Loucy (cell line): ENCODE data around the gene PHIP.

Experiments used
- H2AFZ ChIP-seq: fragments of 200-600 bp; sonication (generic); 2 replicates; pipeline ENCODE4 v1.6.0; 2016; ENCODE audit warnings: antibody characterized with exemption, mild to moderate bottlenecking, low read length, moderate library complexity
- H3F3A ChIP-seq: fragments of 200-600 bp; 2 replicates; pipeline ENCODE4 v1.6.0; 2016; ENCODE audit warnings: antibody characterized with exemption, low read depth, mild to moderate bottlenecking
- H3K27me3 ChIP-seq: fragments of 200-600 bp; sonication (generic); 2 replicates; pipeline ENCODE4 v1.6.1; 2014; ENCODE audit warnings: low read length, mild to moderate bottlenecking; ENCODE audit not compliant: insufficient read depth, poor library complexity, severe bottlenecking
- H3K36me3 ChIP-seq: fragments of 200-600 bp; sonication (generic); 2 replicates; pipeline ENCODE4 v1.6.1; 2016; ENCODE audit warnings: low read length; ENCODE audit not compliant: insufficient read depth
- H3K4me1 ChIP-seq: fragments of 200-600 bp; sonication (generic); 2 replicates; pipeline ENCODE4 v1.5.1; 2014; ENCODE audit warnings: low read length, mild to moderate bottlenecking; ENCODE audit not compliant: insufficient read depth, poor library complexity, severe bottlenecking
- H3K4me2 ChIP-seq: fragments of 200-600 bp; sonication (generic); 2 replicates; pipeline ENCODE4 v1.6.0; 2014; ENCODE audit warnings: antibody characterized with exemption, low read length, low read depth, mild to moderate bottlenecking; ENCODE audit not compliant: poor library complexity, severe bottlenecking
- H3K4me3 ChIP-seq: fragments of 200-600 bp; sonication (generic); 2 replicates; pipeline ENCODE4 v1.5.1; 2014; ENCODE audit warnings: low read length, mild to moderate bottlenecking, mixed read lengths; ENCODE audit not compliant: poor library complexity, severe bottlenecking
- H3K79me2 ChIP-seq: fragments of 200-600 bp; sonication (generic); 2 replicates; pipeline ENCODE4 v1.6.1; 2014; ENCODE audit warnings: low read length; ENCODE audit not compliant: insufficient read depth
- H3K9ac ChIP-seq: fragments of 200-600 bp; sonication (generic); 2 replicates; pipeline ENCODE4 v1.6.0; 2014; ENCODE audit warnings: mild to moderate bottlenecking, low read depth, low read length, moderate library complexity; ENCODE audit not compliant: poor library complexity, severe bottlenecking
- H3K9me2 ChIP-seq: fragments of 200-600 bp; sonication (generic); replicated peaks from 2 replicates; pipeline ENCODE4 v1.6.1; 2016; ENCODE audit warnings: low read depth, low read length, mixed read lengths
- H3K9me3 ChIP-seq: fragments of 200-600 bp; sonication (generic); 2 replicates; pipeline ENCODE4 v1.6.1; 2014; ENCODE audit warnings: mild to moderate bottlenecking, antibody characterized with exemption, low read length, low read depth; ENCODE audit not compliant: insufficient read depth
- H4K20me1 ChIP-seq: fragments of 200-600 bp; sonication (generic); 2 replicates; pipeline ENCODE4 v1.6.0; 2014; ENCODE audit warnings: antibody characterized with exemption, low read length, mild to moderate bottlenecking; ENCODE audit not compliant: insufficient read depth, poor library complexity, severe bottlenecking
- EZH2phosphoT487 ChIP-seq: fragments of 200-600 bp; IDR thresholded peaks from 2 replicates; pipeline ENCODE4 v1.6.1; 2018; ENCODE audit warnings: antibody characterized with exemption, mild to moderate bottlenecking, moderate library complexity, borderline replicate concordance
- TF ChIP-seq, protein P1 (sequence below): fragments of 200-600 bp; sonication (generic); conservative IDR thresholded peaks from 2 replicates; pipeline ENCODE4 v1.5.1; 2014; ENCODE audit warnings: mild to moderate bottlenecking, antibody characterized with exemption, low read length

PHIP gene

DNA sequence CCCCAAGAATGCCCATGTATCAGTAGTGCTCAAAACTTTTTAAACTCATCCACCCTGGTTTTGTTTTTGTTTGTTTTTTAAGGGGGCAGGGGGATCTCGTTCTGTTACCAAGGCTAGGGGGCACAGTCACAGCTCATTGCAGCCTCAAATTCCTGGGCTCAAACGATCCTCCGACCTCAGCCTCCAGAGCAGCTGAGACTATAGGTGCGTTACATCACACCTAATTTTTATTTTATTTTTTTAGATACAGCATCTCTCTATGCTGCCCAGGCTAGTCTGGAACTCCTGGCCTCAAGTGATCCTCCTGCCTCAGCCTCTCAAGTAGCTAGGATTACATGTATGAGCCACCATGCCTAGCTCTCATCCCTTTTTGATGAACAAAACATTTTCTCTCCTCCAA is 11.2 kb downstream of the PHIP start:
- peaks cover 85% of the 10 kb centered on the region for H4K20me1 ChIP-seq
- no peak overlapping the region for H2AFZ ChIP-seq
- no peaks in the 10 kb centered on the region for H3K9me2 ChIP-seq
- H3K79me2 ChIP-seq: peaks cover 96% of the 10 kb centered on the region
- peaks cover 1% of the 10 kb centered on the region; the same call in 1 of the 2 replicates for H3K36me3 ChIP-seq
- no peak overlapping the region for H3K4me3 ChIP-seq
- no peaks in the 10 kb centered on the region for H3K27me3 ChIP-seq
- peak overlapping the region; percentile 18 for H3K4me2 ChIP-seq
- no peaks in the 10 kb centered on the region for H3F3A ChIP-seq
- TF ChIP-seq, protein P1, sequence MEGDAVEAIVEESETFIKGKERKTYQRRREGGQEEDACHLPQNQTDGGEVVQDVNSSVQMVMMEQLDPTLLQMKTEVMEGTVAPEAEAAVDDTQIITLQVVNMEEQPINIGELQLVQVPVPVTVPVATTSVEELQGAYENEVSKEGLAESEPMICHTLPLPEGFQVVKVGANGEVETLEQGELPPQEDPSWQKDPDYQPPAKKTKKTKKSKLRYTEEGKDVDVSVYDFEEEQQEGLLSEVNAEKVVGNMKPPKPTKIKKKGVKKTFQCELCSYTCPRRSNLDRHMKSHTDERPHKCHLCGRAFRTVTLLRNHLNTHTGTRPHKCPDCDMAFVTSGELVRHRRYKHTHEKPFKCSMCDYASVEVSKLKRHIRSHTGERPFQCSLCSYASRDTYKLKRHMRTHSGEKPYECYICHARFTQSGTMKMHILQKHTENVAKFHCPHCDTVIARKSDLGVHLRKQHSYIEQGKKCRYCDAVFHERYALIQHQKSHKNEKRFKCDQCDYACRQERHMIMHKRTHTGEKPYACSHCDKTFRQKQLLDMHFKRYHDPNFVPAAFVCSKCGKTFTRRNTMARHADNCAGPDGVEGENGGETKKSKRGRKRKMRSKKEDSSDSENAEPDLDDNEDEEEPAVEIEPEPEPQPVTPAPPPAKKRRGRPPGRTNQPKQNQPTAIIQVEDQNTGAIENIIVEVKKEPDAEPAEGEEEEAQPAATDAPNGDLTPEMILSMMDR: no peak
- no peak for TF ChIP-seq EZH2phosphoT487
- H3K4me1 ChIP-seq: peaks cover 18% of the 10 kb centered on the region
- H3K9me3 ChIP-seq: no peaks in the 10 kb centered on the region
- H3K9ac ChIP-seq: no peak overlapping the region

DNA sequence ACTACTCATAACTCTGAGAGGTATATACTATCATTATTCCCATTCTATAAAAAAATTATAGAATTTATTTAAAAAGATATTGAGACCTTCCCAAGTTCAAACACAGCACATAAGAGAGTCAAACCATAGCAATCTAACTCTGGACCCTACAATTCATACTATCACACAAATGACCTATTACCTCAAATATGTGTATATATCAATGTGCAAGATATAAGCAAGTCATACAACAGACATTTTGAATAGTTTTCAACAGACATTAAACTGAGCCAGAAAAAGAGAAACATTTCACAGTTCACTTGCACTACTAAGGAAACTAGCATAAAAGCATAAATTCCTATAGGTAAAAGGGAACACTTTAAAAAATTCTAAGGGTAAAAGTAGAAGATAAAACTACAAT is 11.7 kb downstream of the PHIP start:
- no peaks in the 10 kb centered on the region for H3F3A ChIP-seq
- H3K79me2 ChIP-seq: peaks cover 94% of the 10 kb centered on the region

DNA sequence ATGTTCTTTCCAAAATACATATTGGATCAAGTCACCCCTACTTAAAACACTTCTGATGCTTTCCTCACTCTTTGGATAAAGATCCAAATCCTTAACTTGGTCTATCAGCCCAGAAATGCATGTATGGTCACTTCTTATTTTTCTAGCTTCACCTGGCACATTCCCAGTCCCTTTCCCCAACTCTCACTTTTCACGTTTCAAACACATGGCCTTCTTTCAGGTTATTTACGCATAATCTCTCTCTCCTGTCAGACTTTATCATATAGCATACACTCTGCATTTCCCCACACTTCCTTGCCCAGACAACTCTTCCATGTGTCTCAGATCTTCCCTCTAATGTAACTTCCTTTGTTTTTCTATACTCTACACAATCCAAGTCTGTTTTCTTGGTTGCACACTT is 12.8 kb downstream of the PHIP start:
- Histone ChIP-seq H4K20me1 (peaks cover 81% of the 10 kb centered on the region), H3F3A (no peaks in the 10 kb centered on the region), H3K4me1 (peaks cover 6% of the 10 kb centered on the region), H2AFZ (no peak overlapping the region), H3K9ac (no peak overlapping the region), H3K4me3 (no peak overlapping the region), H3K36me3 (peaks cover 10% of the 10 kb centered on the region), H3K27me3 (no peaks in the 10 kb centered on the region), H3K79me2 (peaks cover 91% of the 10 kb centered on the region), H3K4me2 (no peak overlapping the region), H3K9me2 (no peaks in the 10 kb centered on the region), H3K9me3 (no peaks in the 10 kb centered on the region)
- TF ChIP-seq, protein P1: no peak
- no peak for TF ChIP-seq EZH2phosphoT487

More for the DNA sequence above, 11.7 kb downstream of the PHIP start:
- Histone ChIP-seq H3K9me2 (no peaks in the 10 kb centered on the region), H3K4me1 (peaks cover 15% of the 10 kb centered on the region), H3K36me3 (peaks cover 5% of the 10 kb centered on the region; the same call in 1 of the 2 replicates), H4K20me1 (peaks cover 80% of the 10 kb centered on the region), H2AFZ (no peak overlapping the region), H3K4me2 (no peak overlapping the region), H3K27me3 (no peaks in the 10 kb centered on the region), H3K4me3 (no peak overlapping the region), H3K9me3 (no peaks in the 10 kb centered on the region), H3K9ac (no peak overlapping the region)
- TF ChIP-seq, protein P1: no peak
- no peak for TF ChIP-seq EZH2phosphoT487
